ENCODE results near the gene DNAH9.

The DNAH9 gene

GRCh38 chr17:11690681-11691080 is 92.4 kb downstream of the DNAH9 start:
- FAIRE-seq = no peak

GRCh38 chr17:11692688-11693087 is 94.4 kb downstream of the DNAH9 start:
- FAIRE-seq = no peak

- no peak for FAIRE-seq
Measured at GRCh38 chr17:11693284-11693683, 95.0 kb downstream of the DNAH9 start.

DNA sequence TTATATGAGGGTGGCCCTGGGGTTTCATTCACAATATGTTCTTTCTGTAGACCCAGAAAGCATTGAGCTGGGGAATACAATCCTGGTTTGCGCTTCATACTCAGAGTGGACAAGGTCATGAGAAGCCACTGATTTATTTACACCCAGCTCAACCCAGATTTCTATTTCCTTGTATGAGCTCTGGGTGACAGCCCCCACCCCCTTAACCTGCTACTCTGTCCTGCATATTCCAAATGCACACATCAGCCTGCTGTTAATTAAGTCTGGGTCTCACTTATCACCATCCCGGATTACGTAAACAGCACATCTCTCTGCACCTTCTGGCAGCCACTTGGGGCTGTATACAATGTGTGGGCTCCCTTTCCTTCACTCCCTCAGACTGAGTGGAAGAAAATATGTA is 102.4 kb downstream of the DNAH9 start:
- FAIRE-seq = no peak

DNA sequence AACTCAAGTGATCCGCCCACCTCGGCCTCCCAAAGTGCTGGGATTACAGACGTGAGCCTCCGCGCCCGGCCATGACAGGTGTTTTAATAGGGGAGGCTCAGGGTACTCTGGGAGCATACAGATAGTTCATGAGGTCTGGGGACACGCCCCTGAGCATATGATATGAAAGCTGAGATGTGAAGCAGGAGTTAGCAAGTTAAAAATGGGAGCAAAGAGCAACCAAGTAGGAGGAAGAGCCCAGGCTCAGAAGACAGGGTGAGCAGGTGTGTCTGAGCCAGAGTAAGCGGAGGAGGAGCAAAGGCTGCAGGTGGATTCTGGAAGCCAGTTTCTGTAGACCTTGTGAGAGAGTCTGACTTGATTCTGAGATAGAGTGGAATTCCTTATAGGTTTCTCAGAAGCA is 103.6 kb downstream of the DNAH9 start:
- no peak for FAIRE-seq

DNA sequence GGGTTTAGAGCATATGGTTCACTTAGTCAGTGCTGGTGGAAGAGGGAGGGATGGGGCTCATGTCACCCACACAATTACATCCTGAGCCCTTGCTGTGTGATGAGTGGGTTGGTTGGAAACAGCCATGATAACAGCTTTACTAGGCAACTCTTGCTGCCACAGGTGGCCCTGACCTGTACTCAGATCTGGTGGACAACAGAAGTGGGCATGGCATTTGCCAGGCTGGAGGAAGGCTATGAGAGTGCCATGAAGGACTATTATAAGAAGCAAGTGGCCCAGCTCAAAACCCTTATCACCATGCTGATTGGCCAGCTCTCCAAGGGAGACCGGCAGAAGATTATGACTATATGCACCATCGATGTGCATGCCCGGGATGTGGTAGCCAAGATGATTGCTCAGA is 105.8 kb downstream of the DNAH9 start:
- FAIRE-seq = no peak

DNA sequence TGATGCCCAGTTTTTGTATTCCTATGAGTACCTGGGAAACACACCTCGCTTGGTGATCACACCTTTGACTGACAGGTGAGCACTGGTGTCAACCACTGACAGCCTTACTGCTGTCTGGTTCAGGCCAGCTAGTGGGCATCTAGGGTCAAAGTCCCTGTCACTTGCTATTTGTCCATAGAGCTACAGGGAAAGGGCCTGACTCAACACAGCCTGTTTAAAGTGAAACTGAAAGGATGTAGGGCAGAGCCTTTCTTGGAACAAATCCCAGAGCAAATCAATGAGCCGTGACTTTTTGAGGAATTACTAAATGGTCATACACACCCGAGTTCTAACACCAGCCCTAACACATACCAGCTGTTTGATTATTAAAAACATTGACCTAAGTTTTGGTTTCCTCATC is 106.8 kb downstream of the DNAH9 start:
- FAIRE-seq = peak; percentile 88

GRCh38 chr17:11707586-11707985 is 109.3 kb downstream of the DNAH9 start:
- FAIRE-seq = no peak

DNA sequence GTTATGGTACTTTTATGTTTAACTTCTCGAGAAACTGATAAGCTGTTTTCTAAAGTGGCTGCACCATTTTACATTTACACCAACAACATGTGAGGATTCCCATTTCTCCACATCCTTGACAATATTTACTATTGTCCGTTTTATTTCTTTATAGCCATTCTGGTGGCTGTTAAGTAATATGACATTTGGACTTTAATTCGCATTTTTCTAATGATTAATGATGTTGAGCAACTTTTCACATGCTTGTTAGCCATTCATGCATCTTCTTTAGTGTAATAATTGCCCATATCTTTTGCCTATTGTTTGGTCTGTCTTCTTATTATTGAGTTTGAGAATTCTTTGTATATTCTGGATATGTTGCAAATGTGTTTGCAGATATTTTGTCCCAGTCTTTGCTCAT is 114.2 kb downstream of the DNAH9 start:
- FAIRE-seq = no peak

DNA sequence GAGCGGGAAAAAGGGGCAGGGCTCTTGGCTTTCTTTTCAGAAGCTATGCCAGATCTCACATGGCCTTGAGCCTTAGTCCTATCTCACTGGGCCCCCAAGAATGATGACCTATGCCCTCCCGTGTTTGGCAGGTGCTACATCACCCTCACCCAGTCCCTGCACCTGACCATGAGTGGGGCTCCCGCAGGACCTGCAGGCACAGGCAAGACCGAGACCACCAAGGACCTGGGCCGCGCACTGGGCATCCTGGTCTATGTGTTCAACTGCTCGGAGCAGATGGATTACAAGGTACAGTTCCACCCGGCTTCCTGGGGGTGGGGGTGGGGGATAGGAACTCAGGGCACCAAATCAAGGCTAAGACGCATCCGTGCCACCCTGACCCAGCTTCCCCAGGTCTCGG is 120.9 kb downstream of the DNAH9 start:
- FAIRE-seq = no peak

GRCh38 chr17:11719856-11720255 is 121.6 kb downstream of the DNAH9 start:
- no peak for FAIRE-seq

DNA sequence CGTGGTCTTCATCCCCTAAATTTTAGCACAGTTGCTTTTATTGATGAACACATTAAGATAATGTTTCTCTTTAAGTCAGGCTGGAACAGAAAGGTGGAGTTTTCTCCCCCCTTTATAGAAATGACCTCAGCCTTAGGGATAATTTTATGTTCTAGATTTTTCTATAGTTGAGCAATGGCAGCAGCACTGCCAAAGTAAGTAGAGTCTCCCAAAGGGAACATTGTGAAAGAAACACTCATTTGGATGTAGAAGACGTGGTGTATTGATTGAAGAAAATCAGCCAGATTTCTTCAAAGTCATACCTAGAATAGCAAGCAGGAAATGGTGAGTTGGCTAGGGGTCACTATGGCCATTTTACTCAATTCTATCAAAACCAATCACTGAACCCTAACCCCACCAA is 122.5 kb downstream of the DNAH9 start:
- no peak for FAIRE-seq

DNA sequence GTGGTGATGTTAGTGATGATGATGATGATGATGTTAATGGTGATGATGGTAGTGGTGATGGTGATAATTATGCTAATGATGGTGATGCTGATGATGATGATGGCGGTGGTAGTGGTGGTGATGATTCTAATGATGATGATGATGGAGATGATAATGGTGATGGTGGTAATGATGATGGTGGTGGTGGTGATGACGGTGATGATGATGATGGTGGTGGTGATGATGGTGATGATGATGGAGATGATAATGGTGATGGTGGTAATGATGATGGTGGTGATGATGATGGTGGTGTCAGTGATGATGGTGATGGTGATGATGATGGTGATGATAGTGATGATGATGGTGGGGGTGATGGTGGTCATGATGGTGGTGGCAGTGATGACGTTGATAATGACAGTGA is 132.5 kb downstream of the DNAH9 start:
- no peak for FAIRE-seq

GRCh38 chr17:11736613-11737312 is 138.5 kb downstream of the DNAH9 start:
- no peak for FAIRE-seq

DNA sequence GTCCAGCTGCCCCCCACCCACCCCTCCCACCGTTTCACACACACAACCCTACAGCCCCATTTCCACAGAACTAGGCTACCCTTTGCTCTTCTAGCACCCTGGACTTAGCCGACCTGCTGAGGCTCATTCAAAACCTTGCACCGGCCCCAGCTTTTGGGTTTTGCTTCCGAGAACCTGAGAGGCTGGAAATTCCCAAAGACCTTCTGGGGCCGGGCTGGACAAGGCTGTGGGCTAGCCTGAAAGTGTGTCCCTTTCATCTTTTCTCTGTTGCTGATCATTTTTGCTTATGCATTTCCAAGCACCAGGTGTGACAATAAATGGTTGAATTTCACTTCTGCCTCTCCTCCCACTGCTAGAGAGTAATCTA is 139.0 kb downstream of the DNAH9 start:
- no peak for FAIRE-seq

- no peak for FAIRE-seq
Measured at GRCh38 chr17:11738151-11738550, 139.9 kb downstream of the DNAH9 start.

- FAIRE-seq = no peak
Measured at GRCh38 chr17:11739351-11739750, 141.1 kb downstream of the DNAH9 start.

DNA sequence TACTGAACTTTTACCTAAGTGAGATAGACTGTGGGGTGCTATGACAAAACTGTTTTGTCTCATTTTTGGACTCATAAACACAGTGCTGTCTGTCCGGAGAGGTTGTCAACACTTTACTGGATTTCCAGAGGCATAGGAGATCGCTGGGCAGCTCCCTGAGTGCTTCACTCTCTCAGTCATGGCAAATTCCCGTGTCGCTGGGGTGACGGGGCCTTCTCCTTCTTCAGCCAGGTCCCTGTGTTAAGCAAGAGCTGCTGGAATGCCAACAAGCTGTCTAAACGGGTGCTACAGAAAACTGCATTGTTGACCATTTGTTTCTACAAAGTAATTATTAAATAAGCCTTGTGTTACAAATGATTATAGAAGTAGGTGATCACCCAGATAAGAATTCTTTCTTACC is 141.6 kb downstream of the DNAH9 start:
- no peak for FAIRE-seq

DNA sequence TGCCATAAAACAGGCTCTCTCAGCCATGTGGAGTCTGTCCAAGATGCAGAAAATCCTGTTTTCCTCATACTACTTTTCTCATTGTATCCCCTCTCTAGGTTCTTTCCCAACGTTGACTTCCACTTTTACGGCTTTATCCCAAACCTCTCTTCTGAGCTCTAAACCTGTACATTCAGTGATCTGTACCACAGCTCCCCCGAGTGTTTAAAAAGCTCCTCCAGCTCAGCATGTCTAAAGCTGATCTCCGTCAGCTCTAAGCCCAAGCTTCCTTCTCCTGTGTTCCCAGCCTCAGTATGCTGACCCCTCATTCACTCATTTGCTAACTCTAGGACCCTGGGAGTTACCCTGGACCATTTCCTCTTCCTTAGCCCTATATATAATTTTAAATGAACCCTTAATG is 144.6 kb downstream of the DNAH9 start:
- FAIRE-seq = no peak

- FAIRE-seq = no peak
Measured at GRCh38 chr17:11744696-11745095, 146.4 kb downstream of the DNAH9 start.

DNA sequence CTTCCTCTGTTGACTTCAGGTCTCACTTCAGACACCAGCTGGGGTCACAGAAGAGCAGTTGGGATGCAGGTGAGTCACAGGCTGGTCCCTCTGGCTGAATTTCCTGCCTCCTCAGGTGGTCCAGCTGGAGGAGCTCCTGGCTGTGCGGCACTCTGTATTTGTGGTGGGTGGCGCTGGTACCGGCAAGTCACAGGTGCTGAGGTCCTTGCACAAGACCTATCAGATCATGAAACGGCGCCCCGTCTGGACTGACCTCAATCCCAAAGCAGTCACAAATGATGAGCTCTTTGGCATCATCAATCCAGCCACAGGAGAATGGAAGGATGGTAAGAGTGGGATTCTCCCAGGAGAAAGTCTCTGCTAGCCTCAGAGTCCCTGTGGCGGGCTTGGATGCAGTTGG is 149.2 kb downstream of the DNAH9 start:
- FAIRE-seq = no peak

DNA sequence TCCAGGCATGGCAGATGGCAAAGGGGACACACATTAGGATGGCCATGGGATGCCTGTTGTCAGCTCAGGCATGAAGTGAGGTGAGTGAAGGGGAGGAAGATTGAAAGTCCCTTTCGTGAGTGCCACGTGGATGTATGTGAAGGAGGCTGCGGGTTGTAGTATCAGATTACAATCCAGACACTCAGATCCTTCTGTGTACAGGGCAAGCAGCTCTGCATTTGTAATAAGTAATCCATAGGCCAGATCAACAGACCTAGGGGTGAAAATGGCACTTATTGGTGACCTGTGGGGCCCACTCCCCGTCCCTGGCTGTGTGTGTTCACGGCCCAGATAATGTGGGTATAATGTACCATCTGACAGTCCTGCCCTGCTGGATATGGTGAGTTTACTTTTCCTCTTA is 159.5 kb downstream of the DNAH9 start:
- no peak for FAIRE-seq

DNA sequence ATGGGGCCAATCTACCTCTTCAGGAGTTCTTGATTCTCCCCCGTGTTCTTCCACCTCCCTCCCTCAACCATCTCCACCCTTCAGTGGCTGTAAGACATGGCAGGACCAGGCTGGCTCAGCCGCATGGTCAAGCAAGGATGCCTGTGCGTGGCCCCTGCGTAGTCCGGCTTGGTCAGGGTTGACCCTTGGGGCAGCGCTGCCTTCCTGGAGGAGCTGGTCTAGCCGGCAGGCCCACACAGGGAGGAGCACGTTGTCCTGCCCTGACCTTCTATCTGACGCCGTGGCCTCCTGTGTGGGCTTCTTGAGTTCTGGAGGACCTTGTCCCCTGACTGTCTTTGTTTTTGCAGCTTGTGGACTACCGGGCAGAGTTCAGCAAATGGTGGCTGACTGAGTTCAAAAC is 169.8 kb downstream of the DNAH9 start:
- no peak for FAIRE-seq

GRCh38 chr17:11768981-11769380 is 170.7 kb downstream of the DNAH9 start:
- no peak for FAIRE-seq

- FAIRE-seq = no peak
Measured at GRCh38 chr17:11772031-11772430, 173.8 kb downstream of the DNAH9 start.

GRCh38 chr17:11779892-11780291 is 181.6 kb downstream of the DNAH9 start:
- FAIRE-seq = no peak

Measured in islet of Langerhans (tissue), 1 donor.